SU-DHL-6 (cell line): ENCODE data around the gene KCNC4.

ENCODE experiments used
- CTCF ChIP-seq: fragments of 200-600 bp; sonication (generic); IDR thresholded peaks from one replicate; pipeline ENCODE4 v1.5.1; 2017; ENCODE audit warnings: antibody characterized with exemption, mild to moderate bottlenecking, low read length, moderate library complexity; ENCODE audit not compliant: insufficient read depth, poor library complexity, severe bottlenecking
- EZH2phosphoT487 ChIP-seq: fragments of 200-600 bp; sonication (generic), shearing (Covaris generic); conservative IDR thresholded peaks from 2 replicates; pipeline ENCODE4 v1.6.1; 2018; ENCODE audit warnings: mild to moderate bottlenecking, antibody characterized with exemption, low read length, moderate library complexity, mixed read lengths

- no peak for TF ChIP-seq CTCF
- no peak for TF ChIP-seq EZH2phosphoT487
These were observed 20.5 kb downstream of the KCNC4 start for GRCh38 chr1:110230381-110231199.
